Measurements from ENCODE around the gene NAGPA.

Gene NAGPA

DNA sequence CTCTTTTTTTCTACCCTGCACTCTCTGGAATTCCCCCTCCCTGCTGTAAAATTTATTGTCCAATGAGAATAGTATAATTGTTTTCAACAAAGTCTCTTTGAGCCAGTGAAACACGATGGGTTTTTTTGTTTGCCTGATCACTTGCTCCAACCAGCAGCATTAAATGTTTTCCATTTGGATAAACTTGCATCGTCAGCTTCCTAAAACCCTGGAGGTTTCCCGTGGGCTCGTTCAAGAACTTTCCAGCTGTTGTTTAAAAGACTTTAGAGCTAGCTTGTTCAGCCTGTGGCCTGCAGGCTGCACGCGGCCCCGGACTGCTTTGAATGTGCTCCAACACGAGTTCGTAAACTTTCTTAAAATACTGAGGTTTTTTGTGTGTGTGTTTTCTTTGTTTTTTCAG, 14.9 kb downstream of the NAGPA start:
- DNase-seq (ENCODE audit: low read depth) = no peak
- TF ChIP-seq CTCF (conservative IDR thresholded peaks at IDR 0.05; ENCODE audit: low read depth, low read length) = no peak
- H3K4me3 ChIP-seq (ENCODE audit: low read length) = no peak overlapping the region

- no peak for TF ChIP-seq CTCF (conservative IDR thresholded peaks at IDR 0.05; ENCODE audit: low read depth, low read length)
- H3K4me3 ChIP-seq (ENCODE audit: low read length) = no peak overlapping the region
- DNase-seq (ENCODE audit: low read depth) = no peak
These were observed 16.1 kb downstream of the NAGPA start for GRCh38 chr16:5017678-5017969.

GRCh38 chr16:5016967-5017677, 16.6 kb downstream of the NAGPA start:
- DNase-seq (ENCODE audit: low read depth) = no peak
- no peak overlapping the region for H3K4me3 ChIP-seq (ENCODE audit: low read length)
- no peak for TF ChIP-seq CTCF (conservative IDR thresholded peaks at IDR 0.05; ENCODE audit: low read depth, low read length)

- DNase-seq (ENCODE audit: low read depth) = no peak
- no peak for TF ChIP-seq CTCF (conservative IDR thresholded peaks at IDR 0.05; ENCODE audit: low read depth, low read length)
- H3K4me3 ChIP-seq (ENCODE audit: low read length) = no peak overlapping the region
These were observed 17.8 kb downstream of the NAGPA start for GRCh38 chr16:5015887-5016286.

GRCh38 chr16:5015351-5015750, 18.4 kb downstream of the NAGPA start:
- no peak overlapping the region for H3K4me3 ChIP-seq (ENCODE audit: low read length)
- TF ChIP-seq CTCF (conservative IDR thresholded peaks at IDR 0.05; ENCODE audit: low read depth, low read length) = no peak
- DNase-seq (ENCODE audit: low read depth) = no peak

DNA sequence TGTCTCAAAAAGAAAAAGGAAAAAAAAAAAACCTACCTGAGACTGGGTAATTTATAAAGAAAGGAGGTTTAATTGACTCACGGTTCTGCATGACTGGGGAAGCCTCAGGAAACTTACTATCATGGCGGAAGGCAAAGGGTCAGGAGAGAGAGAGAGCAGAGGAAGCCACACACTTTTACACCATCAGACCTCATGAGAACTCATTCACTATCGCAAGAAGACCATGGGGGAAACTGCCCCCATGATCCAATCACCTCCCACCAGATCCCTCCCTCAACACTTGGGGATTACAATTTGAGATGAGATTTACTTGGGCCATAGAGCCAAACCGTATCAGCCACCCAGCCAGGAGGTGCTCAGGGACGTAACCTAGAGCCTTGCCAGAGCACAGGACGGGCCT, 20.8 kb downstream of the NAGPA start:
- no peak overlapping the region for H3K4me3 ChIP-seq (ENCODE audit: low read length)
- no peak for TF ChIP-seq CTCF (conservative IDR thresholded peaks at IDR 0.05; ENCODE audit: low read depth, low read length)
- no peak for DNase-seq (ENCODE audit: low read depth)

- no peak for TF ChIP-seq CTCF (conservative IDR thresholded peaks at IDR 0.05; ENCODE audit: low read depth, low read length)
- no peak for DNase-seq (ENCODE audit: low read depth)
These were observed 22.1 kb downstream of the NAGPA start for GRCh38 chr16:5011637-5012036.

More at GRCh38 chr16:5011637-5012036, 22.1 kb downstream of the NAGPA start:
- H3K4me3 ChIP-seq (ENCODE audit: low read length) = no peak overlapping the region
